Activated naive CD4-positive, alpha-beta T cell treated with anti-CD3 and anti-CD28 coated beads, Interleukin-2, amount 50 U/mL, for 16 hours (primary cell): Measurements from ENCODE around the gene ZNF462.

Source experiments
- DNase-seq: peaks from one replicate; pipeline ENCODE4 v3.0.0-alpha.2; 2020

The ZNF462 gene

DNA sequence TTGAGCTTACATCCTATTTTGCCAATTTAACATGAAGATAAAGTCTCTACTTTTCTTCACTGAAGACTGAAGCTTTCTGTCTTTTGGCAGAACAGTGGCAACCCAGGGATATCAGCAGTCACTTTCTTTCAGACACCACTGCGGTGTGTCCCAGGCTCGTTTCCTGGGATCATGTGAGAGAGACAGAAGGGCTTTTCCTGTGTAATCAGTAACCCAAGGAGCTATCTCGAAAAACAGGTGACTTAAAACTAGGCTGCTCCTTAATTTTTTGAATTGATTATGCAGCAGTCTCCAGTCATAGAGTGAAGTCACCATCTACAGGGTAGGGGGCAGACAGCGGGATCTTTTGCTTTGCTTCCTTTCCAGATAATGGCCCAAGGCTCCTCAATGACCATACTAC is 68.5 kb downstream of the ZNF462 start:
- DNase-seq: no peak

DNA sequence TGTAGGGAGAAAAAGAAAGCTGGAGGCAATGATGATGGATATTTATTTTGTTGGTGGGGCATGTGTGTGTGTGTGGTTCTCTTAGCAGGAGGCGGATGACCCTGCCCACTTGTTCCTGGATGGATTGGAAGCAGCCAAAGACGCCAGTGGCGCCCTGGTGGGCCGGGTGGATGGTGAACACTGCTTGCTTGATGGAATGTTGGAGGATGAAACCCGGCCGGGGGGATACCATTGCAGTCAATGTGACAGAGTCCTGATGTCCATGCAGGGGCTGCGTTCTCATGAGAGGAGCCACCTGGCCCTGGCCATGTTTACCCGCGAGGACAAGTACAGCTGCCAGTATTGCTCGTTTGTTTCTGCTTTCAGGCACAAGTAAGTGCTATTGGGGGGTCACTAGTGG is 69.2 kb downstream of the ZNF462 start:
- DNase-seq: no peak

DNA sequence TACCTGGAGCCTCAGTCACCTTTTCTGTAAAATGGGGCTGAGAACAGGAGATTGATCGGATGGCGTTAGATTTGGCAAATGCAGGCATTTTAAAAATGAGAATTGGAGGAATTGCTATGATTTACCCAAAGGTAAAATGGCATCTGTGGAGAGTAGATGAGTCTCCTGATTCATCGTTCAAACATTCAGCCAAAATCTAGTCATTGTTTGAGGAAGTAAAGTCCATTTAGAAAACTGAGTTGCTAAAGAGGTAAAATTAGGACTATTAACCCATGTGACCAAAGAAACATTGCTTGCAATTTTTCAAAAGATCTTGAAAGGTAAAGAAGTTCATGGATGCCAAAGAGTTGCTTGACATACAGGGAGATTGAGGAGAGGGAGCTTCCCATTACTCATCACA is 69.7 kb downstream of the ZNF462 start:
- DNase-seq: no peak

DNA sequence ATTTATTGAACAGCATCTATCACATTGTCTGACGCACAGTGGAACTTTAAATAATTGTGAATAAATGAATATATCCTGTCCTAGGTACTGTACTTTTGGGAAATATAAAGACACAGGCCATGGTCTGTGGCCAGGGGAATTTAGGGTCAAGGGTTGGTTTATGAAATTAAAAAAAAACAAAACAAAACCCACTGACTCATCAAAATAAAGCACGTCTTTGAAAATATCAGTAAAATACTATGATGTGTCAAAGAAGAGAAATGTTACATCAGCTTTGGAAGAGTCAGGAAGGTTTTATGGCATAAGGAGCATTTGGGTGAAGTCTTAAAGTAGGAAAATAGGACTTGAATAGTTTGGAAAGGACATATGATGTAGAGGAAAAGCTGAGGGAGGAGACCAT is 70.5 kb downstream of the ZNF462 start:
- DNase-seq: no peak

DNA sequence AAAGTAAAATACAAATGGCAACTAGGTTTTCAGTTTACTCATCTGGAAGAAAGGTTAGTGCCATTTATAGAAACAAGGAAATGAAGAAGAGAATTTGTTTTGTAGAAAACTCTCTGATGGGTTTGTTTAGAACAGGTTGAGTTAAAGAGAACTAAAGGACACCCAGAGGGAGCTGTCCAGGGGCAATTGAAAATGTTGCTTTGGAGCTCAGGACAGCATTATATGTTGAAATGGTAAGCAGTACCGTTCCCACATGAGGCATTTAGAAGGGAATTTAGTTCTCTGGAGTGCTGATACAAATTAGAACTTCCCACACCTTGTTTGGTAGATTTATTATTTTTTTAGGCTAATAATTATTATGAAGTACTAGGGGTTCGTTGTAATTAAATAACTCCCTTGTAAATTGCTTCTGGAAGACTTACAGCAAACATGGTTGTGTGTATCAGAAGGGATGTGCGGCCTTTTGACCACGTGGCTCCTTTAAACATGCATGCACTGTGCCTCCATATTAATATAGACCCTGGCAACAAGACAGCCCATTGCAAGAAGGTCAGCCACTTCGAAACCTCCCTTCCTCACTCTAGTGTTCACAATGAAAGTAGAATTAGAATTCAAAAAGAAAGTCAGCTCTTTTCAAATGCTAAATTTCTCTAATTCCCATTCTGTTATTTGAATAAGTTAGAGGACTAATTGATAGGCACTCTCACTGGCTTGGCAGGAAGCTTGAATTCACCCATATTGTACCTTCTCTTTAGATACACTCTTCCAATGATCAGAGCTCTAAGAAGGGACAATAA is 71.7 kb downstream of the ZNF462 start:
- DNase-seq: no peak

DNA sequence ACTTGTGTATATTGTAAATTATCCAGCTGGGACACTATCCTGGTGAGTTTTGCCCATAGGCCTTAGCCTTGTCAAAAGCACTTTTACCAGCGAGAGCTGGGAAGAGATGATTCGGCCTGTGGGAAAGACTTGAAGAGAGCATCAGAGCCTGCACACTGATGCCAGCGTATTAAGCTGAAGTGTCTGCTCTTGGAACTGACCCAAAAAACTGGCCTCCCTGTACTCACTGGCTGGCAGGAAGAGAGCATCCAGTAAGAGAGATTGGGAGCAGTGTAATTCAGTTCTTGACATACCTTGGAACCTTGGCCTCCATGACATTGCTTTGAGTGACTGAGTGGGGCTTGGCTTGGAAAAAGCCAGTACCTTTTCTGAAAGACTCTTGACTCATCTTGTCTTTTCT is 73.7 kb downstream of the ZNF462 start:
- no peak for DNase-seq

DNA sequence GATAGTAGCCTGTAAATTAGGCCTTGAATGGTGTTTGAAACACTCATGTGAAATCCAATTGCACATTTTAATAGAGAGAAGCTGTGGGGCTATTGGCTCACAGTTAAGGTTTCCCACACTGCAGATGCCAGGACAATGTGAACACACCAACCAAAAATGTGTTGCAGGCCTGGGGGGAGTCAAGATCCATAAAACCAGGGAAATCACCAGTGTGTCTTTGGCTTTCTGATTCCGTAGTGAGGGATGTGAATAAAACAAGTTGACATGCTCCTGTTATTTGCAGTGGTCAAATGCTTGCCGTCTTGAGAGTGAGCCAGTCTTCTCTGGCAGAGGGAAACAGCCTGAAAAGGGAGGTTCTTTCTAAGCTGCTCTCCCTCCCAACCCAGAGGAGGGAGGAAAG is 79.0 kb downstream of the ZNF462 start:
- DNase-seq: no peak

DNA sequence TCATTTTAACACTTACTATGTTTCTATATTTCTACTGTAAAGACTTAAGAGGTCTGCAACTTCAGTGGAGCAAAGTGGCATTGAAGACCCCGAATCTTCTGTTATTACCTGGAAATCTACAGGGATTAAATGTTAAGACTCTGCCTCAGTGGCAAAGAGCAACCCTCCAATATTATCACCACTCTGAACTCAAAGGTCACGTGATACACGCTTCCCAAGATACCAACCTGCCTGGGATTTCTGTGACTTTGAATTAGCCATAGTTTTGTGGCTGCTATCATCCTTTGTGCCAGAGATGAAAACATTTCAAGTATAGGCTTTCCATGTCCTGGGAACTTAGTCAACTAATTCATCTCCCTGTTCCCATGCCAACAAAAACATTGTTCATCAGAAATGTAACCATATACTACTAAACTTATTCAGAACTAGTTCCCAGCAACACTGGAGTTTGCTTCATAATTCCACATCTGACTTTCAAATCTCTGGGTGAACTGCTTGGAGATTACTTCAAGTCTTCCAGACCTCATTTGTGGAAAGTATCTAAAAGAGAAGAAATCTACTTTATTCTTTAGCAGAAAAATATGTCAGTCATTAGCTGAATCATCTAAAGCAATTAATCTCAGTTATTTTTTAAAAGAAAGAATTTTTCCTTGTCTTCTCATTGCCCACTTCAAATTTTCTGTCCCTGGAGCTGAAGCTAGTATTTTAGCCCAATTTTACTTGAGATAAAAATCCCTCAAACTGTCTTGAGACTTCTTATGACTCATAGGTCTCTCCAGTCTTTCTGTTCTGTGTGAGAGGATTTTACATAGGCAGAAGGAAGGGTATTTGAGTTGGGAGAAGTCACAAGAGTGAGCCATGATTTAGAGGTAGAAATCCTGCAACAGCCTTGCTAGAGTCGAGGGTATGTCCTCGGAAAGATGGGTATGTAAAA is 83.0 kb downstream of the ZNF462 start:
- DNase-seq: no peak

DNA sequence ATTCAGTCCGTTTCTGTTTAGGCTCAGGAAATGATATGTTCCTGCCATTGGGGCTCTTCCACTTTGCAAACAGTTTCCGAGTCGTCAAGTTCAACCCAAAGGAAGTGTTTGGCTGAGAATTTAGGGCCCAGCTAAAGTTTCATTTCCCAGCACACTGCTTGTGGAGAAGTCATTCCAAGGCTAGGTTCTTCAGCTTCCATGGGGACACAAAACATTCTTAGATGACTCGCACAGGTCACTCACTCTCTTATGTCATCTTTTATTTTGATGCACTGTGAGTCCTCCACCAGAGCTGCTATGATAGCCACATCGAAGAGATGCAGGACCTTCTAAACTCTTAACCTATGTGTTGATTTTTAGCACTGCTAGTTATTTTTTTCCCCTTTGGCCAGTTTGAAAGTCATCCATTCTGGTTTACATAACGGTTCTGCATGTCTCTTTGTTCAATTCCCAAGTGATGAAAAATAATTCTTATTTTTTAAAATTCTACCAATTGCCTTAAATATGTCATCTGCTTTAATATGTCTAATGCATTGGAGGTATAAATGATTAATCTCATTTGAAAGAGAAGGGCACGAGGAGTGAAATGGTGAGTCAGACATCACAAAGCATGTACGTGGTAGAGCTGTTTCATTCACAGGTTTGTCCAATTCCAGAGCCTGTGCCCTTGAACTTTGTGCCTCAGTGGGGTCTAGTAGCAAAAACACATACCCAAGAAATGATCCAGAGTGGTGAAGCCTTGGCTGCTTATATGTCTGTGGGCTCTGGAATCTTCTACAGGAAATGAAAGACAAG is 84.3 kb downstream of the ZNF462 start:
- DNase-seq: no peak

DNA sequence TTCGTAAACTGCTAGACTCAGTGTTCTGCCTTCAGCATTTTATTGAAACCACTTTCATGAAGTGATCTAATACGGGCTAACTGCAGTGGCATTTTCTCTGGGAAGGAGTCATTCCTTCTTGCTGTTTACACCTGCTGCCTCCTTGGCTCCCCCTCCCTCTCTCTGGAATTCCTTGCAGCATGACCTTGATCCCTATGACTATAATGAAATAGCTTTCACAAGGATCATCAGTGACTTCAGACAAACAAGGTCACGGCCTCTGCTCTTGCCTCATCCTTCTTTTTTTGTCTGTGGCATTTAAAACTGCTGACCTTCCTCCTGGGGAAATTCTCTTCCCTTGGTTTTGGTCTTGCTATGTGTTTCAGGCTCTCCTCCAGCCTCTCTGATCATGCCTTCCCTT is 90.2 kb downstream of the ZNF462 start:
- DNase-seq: no peak

DNA sequence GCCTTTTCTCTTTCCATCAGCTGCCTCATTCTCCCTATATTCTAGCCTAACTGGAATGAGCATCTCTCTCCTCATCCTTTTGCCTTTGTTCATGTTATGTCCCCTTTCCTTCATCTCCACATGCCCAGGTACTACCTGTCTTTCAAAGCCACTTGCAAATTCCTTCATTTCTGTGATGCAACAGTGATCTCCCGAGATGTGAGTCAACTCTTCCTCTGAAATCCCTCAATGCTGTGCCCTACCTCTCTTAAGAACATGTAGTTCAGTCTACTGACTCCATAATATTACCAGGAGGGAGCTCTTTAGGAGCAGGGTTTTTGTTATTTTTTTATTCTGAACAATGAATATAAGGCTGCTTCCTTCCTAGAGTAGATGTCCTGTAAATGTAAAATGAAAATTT is 91.6 kb downstream of the ZNF462 start:
- DNase-seq: no peak

DNA sequence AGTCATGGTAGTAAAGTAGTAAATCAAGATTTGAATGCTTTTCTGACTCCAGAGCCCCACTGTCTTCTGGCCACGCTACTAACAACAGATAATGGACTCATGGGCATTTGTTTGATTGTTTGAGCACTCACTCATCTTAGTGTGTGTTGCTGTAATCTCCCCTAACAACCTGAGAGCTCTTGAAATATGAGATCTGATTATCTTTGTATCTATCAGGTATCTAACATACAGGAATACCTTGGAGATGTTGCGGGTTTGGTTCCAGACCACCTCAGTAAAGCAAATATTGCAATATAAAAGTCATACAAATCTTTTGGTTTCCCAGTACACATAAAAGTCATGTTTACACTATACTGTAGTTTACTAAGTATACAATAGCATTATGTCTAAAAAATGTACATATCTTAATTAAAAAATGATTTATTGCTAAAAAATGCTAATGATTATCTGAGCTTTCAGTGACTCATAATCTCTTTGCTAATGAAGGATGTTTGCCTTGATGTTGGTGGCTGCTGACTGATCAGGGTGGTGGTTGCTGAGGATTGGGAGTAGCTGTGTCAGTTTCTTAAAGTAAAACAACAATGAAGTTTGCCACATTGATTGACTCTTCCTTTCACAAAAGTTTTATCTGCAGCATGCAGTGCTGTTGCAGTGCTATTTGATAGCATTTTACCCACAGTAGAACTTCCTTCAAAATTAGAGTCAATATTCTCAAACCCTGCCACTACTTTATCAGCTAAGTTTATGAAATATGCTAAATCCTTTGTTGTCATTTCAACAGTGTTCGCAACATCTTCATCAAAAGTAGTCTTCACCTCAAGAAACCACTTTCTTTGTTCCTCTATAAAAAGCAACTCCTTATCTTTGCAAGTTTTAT is 92.2 kb downstream of the ZNF462 start:
- DNase-seq: no peak

DNA sequence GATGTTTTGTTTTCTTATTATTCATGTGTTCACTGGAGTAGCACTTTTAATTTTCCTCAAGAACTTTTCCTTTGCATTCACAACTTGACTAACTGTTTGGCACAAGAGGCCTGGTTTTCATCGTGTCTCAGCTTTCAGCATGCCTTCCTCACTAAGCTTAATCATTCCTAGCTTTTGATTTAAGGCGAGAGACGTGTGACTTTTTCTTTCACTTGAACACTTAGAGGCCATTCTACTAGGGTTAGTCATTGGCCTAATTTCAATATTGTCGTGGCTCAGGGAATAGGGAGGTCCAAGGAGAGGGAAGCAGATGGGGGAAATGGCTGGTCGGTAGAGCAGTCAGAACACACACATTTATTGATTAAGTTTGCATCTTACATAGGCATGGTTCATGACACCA is 94.0 kb downstream of the ZNF462 start:
- no peak for DNase-seq

DNA sequence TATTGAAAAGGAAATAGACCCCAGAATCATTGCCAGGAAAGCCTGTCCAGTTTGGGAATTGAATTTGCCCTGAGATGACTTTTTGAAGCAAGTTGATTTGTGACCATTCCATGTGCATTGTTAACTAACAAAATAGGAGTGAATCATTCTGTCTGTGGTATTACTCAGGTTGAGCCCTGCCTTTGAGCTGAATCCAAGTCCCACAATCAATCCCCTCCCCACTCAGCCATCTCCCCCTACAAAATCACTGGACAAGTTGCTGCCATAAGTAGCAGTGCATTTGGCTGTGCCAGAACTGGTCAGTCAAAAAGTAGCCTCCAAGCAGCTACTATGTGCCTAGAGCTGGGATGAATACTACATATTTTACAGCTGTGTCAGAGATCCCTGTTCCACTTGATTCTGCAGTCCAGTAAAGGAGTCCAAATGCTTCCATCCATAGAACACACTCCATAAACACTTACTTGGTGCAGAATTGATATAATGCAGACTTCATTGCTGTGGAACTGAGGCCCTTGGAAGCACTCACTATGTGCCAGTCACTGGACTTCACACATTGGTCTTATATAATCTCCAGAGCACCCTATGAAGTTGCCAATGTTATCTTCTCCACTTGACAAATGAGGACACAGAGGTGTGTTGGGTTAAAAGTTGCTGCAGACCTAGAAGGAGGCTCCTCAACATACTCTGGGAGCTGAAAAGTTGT is 96.1 kb downstream of the ZNF462 start:
- DNase-seq: no peak

DNA sequence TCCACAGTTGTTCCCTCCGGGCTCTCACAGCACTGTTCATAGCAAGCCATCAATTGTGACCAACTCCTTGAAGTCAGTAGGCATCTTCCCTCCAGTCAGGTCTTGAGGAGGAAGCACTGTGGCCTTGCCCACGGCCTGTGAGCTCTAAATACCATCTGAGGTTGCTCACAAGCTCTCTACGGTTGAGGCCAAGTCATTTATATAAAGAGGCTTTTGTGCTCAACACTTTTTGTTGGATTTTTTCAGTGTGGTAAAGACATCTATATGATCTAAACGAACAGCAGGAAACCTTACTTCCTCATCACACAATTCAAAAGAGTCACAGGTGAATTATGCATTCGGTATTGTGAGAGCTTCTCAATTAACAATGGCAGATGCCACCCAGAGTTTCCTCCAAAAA is 97.3 kb downstream of the ZNF462 start:
- no peak for DNase-seq

DNA sequence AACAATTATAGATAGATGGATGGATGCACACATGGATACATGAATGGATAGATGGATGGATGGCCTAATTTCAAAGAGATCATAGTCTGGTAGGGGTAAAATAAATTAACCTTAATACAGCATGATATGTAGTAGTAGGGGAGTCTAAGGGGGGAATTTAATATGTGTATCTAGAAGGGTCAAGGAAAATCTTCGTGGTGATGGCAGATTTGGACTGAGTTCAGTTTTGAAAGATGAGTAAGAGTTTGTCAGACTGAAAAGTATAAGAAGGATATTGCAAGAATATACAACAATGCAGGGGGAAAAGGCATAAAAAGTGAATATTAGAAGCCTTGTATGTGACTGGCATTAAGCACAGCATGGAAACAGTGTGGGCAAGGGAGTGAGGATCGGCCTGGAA is 98.7 kb downstream of the ZNF462 start:
- DNase-seq: no peak

DNA sequence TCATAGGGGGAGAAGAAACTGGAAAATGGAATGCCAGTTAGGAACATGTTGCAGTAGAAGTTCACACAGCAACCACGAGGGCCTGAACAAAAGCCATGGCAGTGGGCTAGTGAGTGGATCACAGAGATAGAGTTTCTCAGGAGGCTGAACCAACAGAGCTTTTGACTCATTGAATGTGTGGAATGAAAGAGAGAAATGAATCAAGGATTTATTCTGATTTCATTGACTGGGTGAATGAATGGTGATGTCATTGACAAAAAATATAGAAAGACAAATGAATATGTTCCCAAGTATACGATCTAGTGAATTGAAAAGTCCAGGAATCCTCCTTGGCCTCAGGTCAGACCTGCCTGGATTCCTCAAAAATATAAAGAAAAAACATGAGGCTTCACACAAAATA is 99.2 kb downstream of the ZNF462 start:
- no peak for DNase-seq

DNA sequence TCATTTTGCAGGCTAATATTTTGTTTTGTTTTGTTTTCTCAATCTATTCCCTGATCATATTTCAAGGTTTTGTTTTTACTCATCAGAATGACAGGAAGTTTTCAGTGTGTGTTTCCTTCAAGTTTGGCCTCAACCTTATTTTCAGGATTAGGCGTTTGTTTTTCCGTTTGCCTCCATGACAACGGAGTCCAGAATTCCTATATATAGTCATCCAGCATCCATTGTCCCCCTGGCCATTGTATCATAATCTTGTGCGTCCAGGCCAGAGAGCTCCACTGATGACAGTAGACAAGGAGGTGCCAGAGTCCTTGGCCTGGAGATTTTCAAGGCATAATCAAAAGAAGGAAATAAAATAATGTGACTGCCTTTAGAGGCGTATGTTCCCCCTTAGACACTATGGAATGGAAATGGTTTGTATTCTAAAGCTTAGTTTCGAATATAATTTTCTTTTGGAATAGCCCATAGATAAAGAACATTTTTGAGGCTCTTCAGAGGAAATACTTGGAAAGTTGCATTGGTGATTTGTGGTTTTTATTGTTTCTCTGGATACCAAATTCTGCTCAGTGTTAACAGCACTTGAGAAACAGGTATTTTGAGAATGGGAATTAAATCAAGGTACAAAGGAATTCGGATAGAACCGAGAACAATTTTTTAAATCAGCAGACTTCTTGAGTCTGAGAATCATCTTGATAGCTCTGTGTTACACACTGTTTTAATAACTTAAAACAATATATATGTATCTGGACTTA is 99.8 kb downstream of the ZNF462 start:
- no peak for DNase-seq

DNA sequence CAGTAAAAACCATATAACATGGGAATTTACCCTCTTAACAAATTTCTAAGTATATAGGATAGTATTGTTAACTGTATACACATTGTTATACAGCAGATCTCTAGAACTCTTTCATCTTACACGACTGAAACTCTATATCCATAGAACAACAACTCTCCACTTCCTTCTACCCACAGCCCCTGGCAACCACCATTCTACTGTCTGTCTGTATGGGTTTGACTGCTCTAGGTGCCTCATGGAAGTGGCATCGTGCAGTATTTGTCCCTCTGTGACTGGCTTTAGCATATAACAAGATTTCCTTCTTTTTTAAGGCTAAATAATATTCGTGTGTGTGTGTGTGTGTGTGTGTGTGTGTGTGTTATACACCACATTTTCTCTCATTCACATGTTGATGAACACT is 100.7 kb downstream of the ZNF462 start:
- DNase-seq: no peak

DNA sequence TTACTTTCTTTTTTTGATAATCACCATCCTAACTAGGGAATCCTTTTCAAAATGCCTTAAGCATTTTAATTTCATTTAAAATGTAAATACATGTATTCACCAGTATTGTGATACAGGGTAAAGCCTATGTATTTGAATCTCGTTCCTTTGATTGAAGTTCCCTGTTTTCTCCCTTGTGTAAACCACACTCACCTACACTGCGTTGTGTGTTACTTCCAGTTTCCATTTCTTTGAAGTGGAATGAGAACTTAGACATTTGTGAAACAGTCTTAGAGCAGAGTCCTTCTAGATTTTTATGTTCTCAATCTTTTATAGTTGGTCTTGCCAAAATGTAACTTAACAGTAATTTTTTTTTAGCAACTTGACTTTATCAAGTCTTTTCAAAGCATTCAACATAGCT is 101.4 kb downstream of the ZNF462 start:
- no peak for DNase-seq
